Mesendoderm (in vitro differentiated cells): Measurements from ENCODE around the gene ARL13B.

ENCODE experiments used
- DNase-seq: peaks from one replicate; pipeline ENCODE4 v3.0.0; 2013
- H2AK5ac ChIP-seq: 2 replicates; pipeline ENCODE4 v1.6.1; 2013; ENCODE audit warnings: low read length, inconsistent platforms
- H2BK120ac ChIP-seq: 2 replicates; pipeline ENCODE4 v1.6.1; 2013; ENCODE audit warnings: low read depth, mild to moderate bottlenecking, low read length, moderate library complexity, mixed read lengths
- H2BK15ac ChIP-seq: replicated peaks from 2 replicates; pipeline ENCODE4 v1.6.1; 2013; ENCODE audit warnings: low read depth, mild to moderate bottlenecking, moderate library complexity
- H2BK5ac ChIP-seq: 2 replicates; pipeline ENCODE4 v1.6.1; 2013; ENCODE audit warnings: low read length, inconsistent platforms
- H3K18ac ChIP-seq: 2 replicates; pipeline ENCODE4 v1.6.1; 2013; ENCODE audit warnings: mild to moderate bottlenecking, low read length, mixed read lengths
- H3K23ac ChIP-seq: one replicate; pipeline ENCODE4 v1.6.1; 2013; ENCODE audit warnings: low read length
- H3K27ac ChIP-seq: 2 replicates; pipeline ENCODE4 v1.5.1; 2013; ENCODE audit warnings: low read depth, mild to moderate bottlenecking, inconsistent platforms, low read length, moderate library complexity
- H3K27me3 ChIP-seq: 2 replicates; pipeline ENCODE4 v1.6.1; 2013; ENCODE audit warnings: low read length, control low read depth, mild to moderate bottlenecking, inconsistent platforms; ENCODE audit not compliant: insufficient read depth, poor library complexity
- H3K36me3 ChIP-seq: 2 replicates; pipeline ENCODE4 v1.6.1; 2013; ENCODE audit warnings: low read length, inconsistent platforms; ENCODE audit not compliant: control insufficient read depth, insufficient read depth
- H3K4ac ChIP-seq: one replicate; pipeline ENCODE4 v1.6.1; 2013; ENCODE audit warnings: low read depth, mild to moderate bottlenecking, low read length, moderate library complexity
- H3K4me1 ChIP-seq: 2 replicates; pipeline ENCODE4 v1.6.1; 2013; ENCODE audit warnings: low read depth, low read length, inconsistent platforms; ENCODE audit not compliant: control insufficient read depth
- H3K4me2 ChIP-seq: 2 replicates; pipeline ENCODE4 v1.6.1; 2013; ENCODE audit warnings: low read length
- H3K4me3 ChIP-seq: 2 replicates; pipeline ENCODE4 v1.5.1; 2013; ENCODE audit warnings: mild to moderate bottlenecking, low read length
- H3K56ac ChIP-seq: one replicate; pipeline ENCODE4 v1.6.1; 2013; ENCODE audit warnings: low read length
- H3K79me1 ChIP-seq: 2 replicates; pipeline ENCODE4 v1.6.1; 2013; ENCODE audit warnings: low read length, inconsistent platforms
- H3K79me2 ChIP-seq: 2 replicates; pipeline ENCODE4 v1.6.1; 2013; ENCODE audit warnings: mild to moderate bottlenecking, low read length; ENCODE audit not compliant: control insufficient read depth, insufficient read depth
- H3K9ac ChIP-seq: 2 replicates; pipeline ENCODE4 v1.6.1; 2013; ENCODE audit warnings: low read length, inconsistent platforms
- H4K5ac ChIP-seq: one replicate; pipeline ENCODE4 v1.6.1; 2013; ENCODE audit warnings: low read length
- H4K8ac ChIP-seq: one replicate; pipeline ENCODE4 v1.6.1; 2013; ENCODE audit warnings: low read depth, mild to moderate bottlenecking, control low read depth, low read length, moderate library complexity
- WGBS: extraction: QIAGEN DNeasy Blood & Tissue Kit; methylation state at CpG from one replicate; pipeline ENCODE4 v1.1.7; 2013; ENCODE audit warnings: low lambda C conversion rate, missing lambda C conversion rate; ENCODE audit not compliant: insufficient coverage; ENCODE audit errors: extremely low coverage; 5-methylcytosine and 5-hydroxymethylcytosine counted together

ARL13B gene

GRCh38 chr3:94001191-94001590 is 21.2 kb downstream of the ARL13B start:
- Histone ChIP-seq H4K8ac (no peak overlapping the region), H3K4me2 (no peak overlapping the region), H3K4ac (no peak overlapping the region), H2BK5ac (no peak overlapping the region), H2BK15ac (no peak overlapping the region), H3K79me2 (no peaks in the 10 kb centered on the region), H3K9ac (no peak overlapping the region), H3K27me3 (no peaks in the 10 kb centered on the region), H2BK120ac (no peak overlapping the region), H3K18ac (no peak overlapping the region), H3K23ac (no peak overlapping the region), H3K79me1 (peaks cover 1% of the 10 kb centered on the region), H4K5ac (no peak overlapping the region), H3K4me3 (no peak overlapping the region), H3K36me3 (no peaks in the 10 kb centered on the region), H3K27ac (no peak overlapping the region), H3K4me1 (no peaks in the 10 kb centered on the region), H3K56ac (no peak overlapping the region), H2AK5ac (no peak overlapping the region)
- no CpG with 5 or more reads among the region's 1 CpG for WGBS
- DNase-seq: no peak

GRCh38 chr3:94001827-94002495 is 22.0 kb downstream of the ARL13B start:
- Histone ChIP-seq H4K8ac (no peak overlapping the region), H3K79me2 (no peaks in the 10 kb centered on the region), H3K4ac (no peak overlapping the region), H3K27ac (no peak overlapping the region), H3K9ac (no peak overlapping the region), H3K56ac (no peak overlapping the region), H2AK5ac (no peak overlapping the region), H4K5ac (no peak overlapping the region), H3K4me3 (no peak overlapping the region), H3K4me1 (no peaks in the 10 kb centered on the region), H2BK5ac (no peak overlapping the region), H3K23ac (no peak overlapping the region), H3K4me2 (no peak overlapping the region), H2BK15ac (no peak overlapping the region), H3K36me3 (no peaks in the 10 kb centered on the region), H3K27me3 (no peaks in the 10 kb centered on the region), H3K18ac (no peak overlapping the region), H2BK120ac (no peak overlapping the region), H3K79me1 (no peaks in the 10 kb centered on the region)
- no peak for DNase-seq
- no CpG with 5 or more reads among the region's 3 CpGs for WGBS

- WGBS: no CpG with 5 or more reads among the region's 4 CpGs
- no peak overlapping the region for H2BK15ac ChIP-seq
These were observed 24.5 kb downstream of the ARL13B start for GRCh38 chr3:94004301-94004910.

GRCh38 chr3:94008253-94008652 is 28.3 kb downstream of the ARL13B start:
- Histone ChIP-seq H3K4me3 (no peak overlapping the region), H2BK120ac (no peak overlapping the region), H3K79me1 (no peaks in the 10 kb centered on the region), H3K4me1 (no peaks in the 10 kb centered on the region), H3K9ac (no peak overlapping the region), H3K56ac (no peak overlapping the region), H2BK5ac (no peak overlapping the region), H2AK5ac (no peak overlapping the region), H3K4me2 (no peak overlapping the region), H3K79me2 (no peaks in the 10 kb centered on the region), H2BK15ac (no peak overlapping the region), H3K36me3 (no peaks in the 10 kb centered on the region), H3K27me3 (no peaks in the 10 kb centered on the region), H4K5ac (no peak overlapping the region), H3K18ac (no peak overlapping the region), H4K8ac (no peak overlapping the region), H3K27ac (no peak overlapping the region), H3K4ac (no peak overlapping the region), H3K23ac (no peak overlapping the region)
- no peak for DNase-seq
- whole genome bisulfite sequencing: no CpG with 5 or more reads among the region's 2 CpGs

More at GRCh38 chr3:94004301-94004910, 24.5 kb downstream of the ARL13B start:
- Histone ChIP-seq H3K79me2 (no peaks in the 10 kb centered on the region), H3K4me2 (no peak overlapping the region), H2AK5ac (no peak overlapping the region), H4K8ac (no peak overlapping the region), H3K9ac (no peak overlapping the region), H3K27ac (no peak overlapping the region), H3K4ac (no peak overlapping the region), H3K18ac (no peak overlapping the region), H3K56ac (no peak overlapping the region), H3K79me1 (no peaks in the 10 kb centered on the region), H3K23ac (no peak overlapping the region), H3K4me1 (no peaks in the 10 kb centered on the region), H3K4me3 (no peak overlapping the region), H3K27me3 (no peaks in the 10 kb centered on the region), H3K36me3 (no peaks in the 10 kb centered on the region), H2BK120ac (no peak overlapping the region), H2BK5ac (no peak overlapping the region), H4K5ac (no peak overlapping the region)
- peak; percentile 59 for DNase-seq

- Histone ChIP-seq H3K27ac (no peak overlapping the region), H3K9ac (no peak overlapping the region), H3K4me3 (no peak overlapping the region), H3K4me1 (no peaks in the 10 kb centered on the region), H3K36me3 (no peaks in the 10 kb centered on the region), H3K56ac (no peak overlapping the region), H4K5ac (no peak overlapping the region), H3K4ac (no peak overlapping the region), H3K79me2 (no peaks in the 10 kb centered on the region), H4K8ac (no peak overlapping the region), H3K4me2 (no peak overlapping the region), H3K79me1 (no peaks in the 10 kb centered on the region), H2BK5ac (no peak overlapping the region), H2AK5ac (no peak overlapping the region), H2BK15ac (no peak overlapping the region), H3K23ac (no peak overlapping the region), H3K27me3 (no peaks in the 10 kb centered on the region), H3K18ac (no peak overlapping the region), H2BK120ac (no peak overlapping the region)
- WGBS: no CpG with 5 or more reads among the region's 2 CpGs
- no peak for DNase-seq
These were observed 29.7 kb downstream of the ARL13B start for GRCh38 chr3:94009608-94010007.
